Endothelial cell of umbilical vein (primary cell): Measurements from ENCODE around the gene SESN1. TPM values are rescaled to one million over a fixed set of nuclear protein-coding genes. Genes with fewer than 3 reads are reported as not detected.

Experiments used
- BruUV-seq: library from RNA; stranded (reverse); fragments of 400-500 nt; replicated peaks from 2 replicates; lab custom pipeline; 2021; lab: Mats Ljungman, UMichigan
- CTCF ChIA-PET: fragments of 300-600, 350-600 bp; sonication (Branson Sonifier 250); formaldehyde crosslinking; loops from one replicate; lab custom pipeline; 2021; ENCODE audit warnings: antibody characterized with exemption, inconsistent platforms; lab: Charles Lee
- POLR2A ChIA-PET: fragments of 300-600, 350-600 bp; sonication (Branson Sonifier 250); formaldehyde crosslinking; loops from one replicate; lab custom pipeline; 2021; ENCODE audit warnings: antibody characterized with exemption, inconsistent platforms; lab: Charles Lee
- DNase-seq: peaks from one replicate; pipeline ENCODE4 v3.0.0-alpha.2; 2011; ENCODE audit warnings: low read depth, low spot score
- FAIRE-seq: peaks from 2 replicates; lab custom pipeline; 2011; peaks lifted over from hg19 to GRCh38; lab: Jason Lieb, UNC
- H2AFZ ChIP-seq: 2 replicates; pipeline ENCODE4 v1.6.0; 2012; ENCODE audit warnings: low read depth, low read length, control low read depth, inconsistent platforms
- H3K27ac ChIP-seq: 2 replicates; pipeline ENCODE4 v1.5.1; 2011; ENCODE audit warnings: low read depth, mild to moderate bottlenecking, control low read depth, low read length, moderate library complexity; ENCODE audit not compliant: insufficient read depth
- H3K27me3 ChIP-seq, 2 experiments: 2 replicates each; pipeline versions ENCODE4 v1.6.0 to v1.6.1; 2011; ENCODE audit warnings: low read length in 2 of 2, mixed read lengths in 1 of 2; ENCODE audit not compliant: control insufficient read depth in 2 of 2, insufficient read depth in 2 of 2
- H3K36me3 ChIP-seq, 2 experiments: 2 replicates in 1 of 2; 3 replicates in 1 of 2; pipeline ENCODE4 v1.5.1; 2011; ENCODE audit warnings: low read length in 2 of 2, mild to moderate bottlenecking in 1 of 2, moderate library complexity in 1 of 2; ENCODE audit not compliant: control insufficient read depth in 2 of 2, insufficient read depth in 2 of 2; ENCODE audit errors: extremely low read depth in 1 of 2
- H3K4me1 ChIP-seq: 3 replicates; pipeline ENCODE4 v1.5.1; 2011; ENCODE audit warnings: mild to moderate bottlenecking, low read length; ENCODE audit not compliant: control insufficient read depth, insufficient read depth; ENCODE audit errors: extremely low read depth
- H3K4me2 ChIP-seq: 2 replicates; pipeline ENCODE4 v1.6.1; 2011; ENCODE audit warnings: low read length, control low read depth, mixed read lengths; ENCODE audit not compliant: insufficient read depth
- H3K4me3 ChIP-seq, 3 experiments: fragments of 200-600 bp in 1 of 3; sonication (generic), shearing (Covaris generic) in 1 of 3; replicated peaks in 1 of 3; 2 replicates each; pipeline ENCODE4 v1.5.1; 2011 to 2016; ENCODE audit warnings: control low read depth in 3 of 3, low read length in 3 of 3, mild to moderate bottlenecking in 2 of 3, inconsistent platforms in 1 of 3, low read depth in 1 of 3, moderate library complexity in 1 of 3; ENCODE audit not compliant: insufficient read depth in 1 of 3
- H3K79me2 ChIP-seq: 2 replicates; pipeline ENCODE4 v1.6.0; 2012; ENCODE audit warnings: low read length, inconsistent platforms; ENCODE audit not compliant: control insufficient read depth, insufficient read depth
- H3K9ac ChIP-seq: replicated peaks from 2 replicates; pipeline ENCODE3; 2011; ENCODE audit warnings: low read length, control low read depth; ENCODE audit not compliant: insufficient read depth; ENCODE audit errors: extremely low read depth
- H3K9me1 ChIP-seq: replicated peaks from 3 replicates; pipeline ENCODE4 v1.6.0; 2011; ENCODE audit warnings: mild to moderate bottlenecking, low read length; ENCODE audit not compliant: control insufficient read depth, insufficient read depth; ENCODE audit errors: extremely low read depth
- H3K9me3 ChIP-seq: replicated peaks from 2 replicates; pipeline ENCODE4 v1.5.1; 2012; ENCODE audit warnings: low read length, inconsistent platforms; ENCODE audit not compliant: control insufficient read depth, insufficient read depth
- H4K20me1 ChIP-seq: replicated peaks from 2 replicates; pipeline ENCODE3; 2011; ENCODE audit warnings: mild to moderate bottlenecking, low read length; ENCODE audit not compliant: control insufficient read depth, insufficient read depth; ENCODE audit errors: extremely low read depth
- EZH2 ChIP-seq: IDR thresholded peaks from 2 replicates; pipeline ENCODE4 v1.6.1; 2012; ENCODE audit warnings: borderline replicate concordance, low read depth, mild to moderate bottlenecking, moderate library complexity, low read length, inconsistent platforms; ENCODE audit not compliant: severe bottlenecking
- FOS ChIP-seq: IDR thresholded peaks from 2 replicates; pipeline ENCODE4 v1.6.1; 2011; ENCODE audit warnings: mild to moderate bottlenecking, low read length, moderate library complexity, borderline replicate concordance; ENCODE audit not compliant: insufficient read depth
- GATA2 ChIP-seq: IDR thresholded peaks from 2 replicates; pipeline ENCODE4 v1.7.0; 2011; ENCODE audit warnings: low read depth, mild to moderate bottlenecking, moderate library complexity, mixed read lengths, low read length; ENCODE audit not compliant: insufficient read length, insufficient read depth
- JUN ChIP-seq: IDR thresholded peaks from 2 replicates; pipeline ENCODE4 v1.6.1; 2011; ENCODE audit warnings: borderline replicate concordance, low read depth; ENCODE audit not compliant: insufficient read length, insufficient read depth
- MYC ChIP-seq: IDR thresholded peaks from one replicate; pipeline ENCODE4 v1.6.1; 2011; ENCODE audit warnings: mild to moderate bottlenecking, low read depth, low read length
- POLR2A ChIP-seq: IDR thresholded peaks from 2 replicates; pipeline ENCODE4 v1.6.1; 2012; ENCODE audit warnings: low read depth, mild to moderate bottlenecking, control low read depth, low read length
- POLR2AphosphoS5 ChIP-seq: IDR thresholded peaks from 2 replicates; pipeline ENCODE4 v1.6.1; 2012; ENCODE audit warnings: low read depth, mild to moderate bottlenecking, control low read depth, low read length, moderate library complexity; ENCODE audit not compliant: insufficient read depth
- dilution Hi-C: fragments of 300-500 bp; cut with MboI; formaldehyde crosslinking; loops from one replicate; pipeline ENCODE4 v1.15.0; 2019; ENCODE audit warnings: low sequenced_read_pairs; ENCODE audit not compliant: extremely low pct_ligation_motif_present
- intact Hi-C: fragments of 100-400 bp; cut with micrococcal nuclease; formaldehyde crosslinking; loops from one replicate; pipeline ENCODE4 v1.10.0; 2022
- polyA plus RNA-seq, 4 experiments: library from polyadenylated mRNA; depleted of rRNA in 3 of 4; stranded (reverse) in 3 of 4; unstranded in 1 of 4; fragments of >200 nt; gene quantifications; 2 replicates each; pipeline versions ENCODE4 v1.2.1 to v1.2.3, GENCODE V29; 2011 to 2012; ENCODE audit warnings: missing spikeins in 1 of 4
- total RNA-seq: library from RNA; stranded (reverse); gene quantifications from 2 replicates; pipeline ENCODE4 v1.2.3, GENCODE V29; 2021
- TF ChIP-seq, protein P1 (sequence below), 2 donors: IDR thresholded peaks; 1 replicate in 1 of 2; 2 replicates in 1 of 2; pipeline ENCODE4 v1.5.1; 2011; ENCODE audit warnings: low read length in 2 of 2, mild to moderate bottlenecking in 2 of 2, moderate library complexity in 2 of 2, control low read depth in 1 of 2, inconsistent platforms in 1 of 2, low read depth in 1 of 2; ENCODE audit not compliant: insufficient read depth in 1 of 2; ENCODE audit errors: extremely low read depth in 1 of 2
- TF ChIP-seq, protein P2 (sequence below): IDR thresholded peaks from 2 replicates; pipeline ENCODE4 v1.6.1; 2011; ENCODE audit not compliant: insufficient read depth, insufficient read length

SESN1 gene
- total and polyA plus RNA-seq, 2 donors (not counting 3 experiments of a cell fraction or from before 2014, with no cell fraction given) = 7.1 to 15.6 TPM

DNA sequence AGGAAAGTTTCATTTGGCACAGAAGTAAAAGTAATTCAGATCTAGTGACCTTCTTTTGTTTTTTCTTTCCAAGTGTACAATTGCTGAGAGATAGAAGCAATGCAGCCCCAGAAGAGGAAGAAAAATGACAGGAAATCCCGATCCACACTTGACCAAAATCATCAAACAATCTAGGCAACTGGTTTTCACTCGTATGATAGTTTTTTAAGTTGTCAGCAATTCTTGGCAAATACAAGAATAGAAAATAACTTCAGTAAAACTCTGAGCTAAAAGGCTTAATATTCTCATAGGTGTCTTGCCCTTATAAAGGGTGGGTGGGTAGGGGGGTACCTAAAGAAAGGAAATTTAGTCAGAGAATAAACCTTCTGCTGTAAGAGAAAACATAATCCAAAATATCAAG is 36.0 kb downstream of the SESN1 start:
- Histone ChIP-seq H3K27me3 (no peaks in the 10 kb centered on the region), H3K4me3 (no peak overlapping the region), H3K4me1 (peaks cover 25% of the 10 kb centered on the region), H3K9ac (no peak overlapping the region), H2AFZ (no peak overlapping the region), H3K9me1 (peaks cover 3% of the 10 kb centered on the region), H3K79me2 (no peaks in the 10 kb centered on the region), H3K9me3 (no peaks in the 10 kb centered on the region), H3K36me3 (no peaks in the 10 kb centered on the region), H3K27ac (no peak overlapping the region), H4K20me1 (no peaks in the 10 kb centered on the region), H3K4me2 (peak overlapping the region; percentile 16)
- no TSS peak for BruUV-seq
- CTCF ChIA-PET = interaction anchor here (0.7 to 1.5 kb wide), 9 partner anchors 9 to 517 kb away, joined by 3 to 11 read pairs (median 3); no protein-coding TSS in a partner anchor
- FAIRE-seq (no peak), DNase-seq (no peak)
- dilution Hi-C loops = no loop called here
- intact Hi-C loops = loop anchor here (1.0 kb wide), 2 partner anchors 36 to 49 kb away; partner anchors contain the start of gene SESN1
- TF ChIP-seq GATA2 (no peak), POLR2A (no peak)
- TF ChIP-seq, protein P1, sequence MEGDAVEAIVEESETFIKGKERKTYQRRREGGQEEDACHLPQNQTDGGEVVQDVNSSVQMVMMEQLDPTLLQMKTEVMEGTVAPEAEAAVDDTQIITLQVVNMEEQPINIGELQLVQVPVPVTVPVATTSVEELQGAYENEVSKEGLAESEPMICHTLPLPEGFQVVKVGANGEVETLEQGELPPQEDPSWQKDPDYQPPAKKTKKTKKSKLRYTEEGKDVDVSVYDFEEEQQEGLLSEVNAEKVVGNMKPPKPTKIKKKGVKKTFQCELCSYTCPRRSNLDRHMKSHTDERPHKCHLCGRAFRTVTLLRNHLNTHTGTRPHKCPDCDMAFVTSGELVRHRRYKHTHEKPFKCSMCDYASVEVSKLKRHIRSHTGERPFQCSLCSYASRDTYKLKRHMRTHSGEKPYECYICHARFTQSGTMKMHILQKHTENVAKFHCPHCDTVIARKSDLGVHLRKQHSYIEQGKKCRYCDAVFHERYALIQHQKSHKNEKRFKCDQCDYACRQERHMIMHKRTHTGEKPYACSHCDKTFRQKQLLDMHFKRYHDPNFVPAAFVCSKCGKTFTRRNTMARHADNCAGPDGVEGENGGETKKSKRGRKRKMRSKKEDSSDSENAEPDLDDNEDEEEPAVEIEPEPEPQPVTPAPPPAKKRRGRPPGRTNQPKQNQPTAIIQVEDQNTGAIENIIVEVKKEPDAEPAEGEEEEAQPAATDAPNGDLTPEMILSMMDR (IDR thresholded peaks at IDR 0.05; ENCODE audit: extremely low read depth in 1 of 2, insufficient read depth in 1 of 2, low read depth in 1 of 2, low read length in 2 of 2) = no peak
- TF ChIP-seq, protein P2, sequence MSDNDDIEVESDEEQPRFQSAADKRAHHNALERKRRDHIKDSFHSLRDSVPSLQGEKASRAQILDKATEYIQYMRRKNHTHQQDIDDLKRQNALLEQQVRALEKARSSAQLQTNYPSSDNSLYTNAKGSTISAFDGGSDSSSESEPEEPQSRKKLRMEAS = no peak
- POLR2A ChIA-PET = no interaction called here

DNA sequence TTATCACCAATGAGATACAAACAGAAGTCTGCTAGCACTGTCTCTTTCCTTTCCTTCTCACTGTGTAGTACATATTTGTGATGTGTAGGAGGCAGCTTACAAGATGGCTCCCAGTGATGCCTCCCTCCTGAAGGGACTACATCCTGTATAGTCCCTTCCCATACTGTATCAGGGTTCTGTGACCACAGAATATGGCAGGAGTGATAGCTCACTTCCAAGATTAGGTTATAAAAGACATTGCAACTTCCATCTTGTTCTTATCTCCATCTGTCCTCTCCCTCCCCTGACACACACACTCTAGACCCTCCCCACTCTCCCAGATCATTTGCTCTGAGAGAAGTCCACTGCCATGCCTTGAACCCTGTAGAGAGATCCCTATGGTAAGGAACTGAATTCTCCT is 38.0 kb downstream of the SESN1 start:
- dilution Hi-C loops (no loop called here), intact Hi-C loops (no loop called here)
- Histone ChIP-seq H2AFZ (no peak overlapping the region), H3K36me3 (no peaks in the 10 kb centered on the region), H3K4me1 (peaks cover 25% of the 10 kb centered on the region), H3K9ac (no peak overlapping the region), H3K79me2 (no peaks in the 10 kb centered on the region), H3K9me1 (peaks cover 3% of the 10 kb centered on the region), H3K4me3 (no peak overlapping the region), H3K9me3 (no peaks in the 10 kb centered on the region), H3K4me2 (no peak overlapping the region), H3K27me3 (no peaks in the 10 kb centered on the region), H4K20me1 (no peaks in the 10 kb centered on the region), H3K27ac (no peak overlapping the region)
- TF ChIP-seq EZH2 (no peak), MYC (no peak), POLR2A (no peak), FOS (no peak), GATA2 (no peak), POLR2AphosphoS5 (no peak), JUN (no peak)
- TF ChIP-seq, protein P1 (IDR thresholded peaks at IDR 0.05; ENCODE audit: extremely low read depth in 1 of 2, insufficient read depth in 1 of 2, low read depth in 1 of 2, low read length in 2 of 2) = no peak
- TF ChIP-seq, protein P2 = no peak
- DNase-seq (no peak), FAIRE-seq (no peak)
- POLR2A ChIA-PET = no interaction called here
- CTCF ChIA-PET = interaction anchor here (0.6 kb wide), 1 partner anchor 53 kb away, joined by 4 read pairs; no protein-coding TSS in a partner anchor
- BruUV-seq = no TSS peak
